ENCODE results near the gene NCR3LG1. TPM values are rescaled to one million over a fixed set of nuclear protein-coding genes. Genes with fewer than 3 reads are reported as not detected.

The NCR3LG1 gene
- 4.8 to 5.6 TPM (median 4.9 TPM) in 3 replicates for total RNA-seq

GRCh38 chr11:17351510-17352176 lies at the start of gene NCR3LG1:
NCR3LG1 (plus strand) TSS chr11:17351800; CDS start chr11:17351970, 170 bp downstream.
- H3K27me3 Mint-ChIP-seq (ENCODE audit: low read depth) = peaks cover 39% of the 10 kb centered on the region
- peak within 1 kb of the TSS; percentile 75 for H3K4me3 Mint-ChIP-seq
- peaks cover 2% of the 10 kb centered on the region for H3K36me3 Mint-ChIP-seq
- H3K27ac Mint-ChIP-seq = peak within 1 kb of the TSS; percentile 36
- DNase-seq (ENCODE audit: low spot score in 2 of 2, unreplicated experiment in 2 of 2) = peak; percentile 19 to 55
- H3K9me3 Mint-ChIP-seq = no peaks in the 10 kb centered on the region
- no peak for TF ChIP-seq CTCF (IDR thresholded peaks at IDR 0.05; ENCODE audit: unreplicated experiment)
- H3K4me1 Mint-ChIP-seq = peaks cover 23% of the 10 kb centered on the region

- Mint-ChIP-seq H3K27ac (no peak overlapping the region), H3K4me1 (no peaks in the 10 kb centered on the region), H3K36me3 (peaks cover 17% of the 10 kb centered on the region), H3K9me3 (no peaks in the 10 kb centered on the region), H3K4me3 (no peak overlapping the region), H3K27me3 (ENCODE audit: low read depth) (no peaks in the 10 kb centered on the region)
- DNase-seq (ENCODE audit: low spot score in 2 of 2, unreplicated experiment in 2 of 2) = no peak
- no peak for TF ChIP-seq CTCF (IDR thresholded peaks at IDR 0.05; ENCODE audit: unreplicated experiment)
Observed at GRCh38 chr11:17313349-17314231, 38.0 kb upstream of the NCR3LG1 start.

GRCh38 chr11:17314232-17314547 lies 37.4 kb upstream of the NCR3LG1 start:
- Mint-ChIP-seq H3K9me3 (no peaks in the 10 kb centered on the region), H3K4me3 (no peak overlapping the region), H3K36me3 (peaks cover 17% of the 10 kb centered on the region), H3K27me3 (ENCODE audit: low read depth) (no peaks in the 10 kb centered on the region), H3K4me1 (no peaks in the 10 kb centered on the region), H3K27ac (no peak overlapping the region)
- TF ChIP-seq CTCF (IDR thresholded peaks at IDR 0.05; ENCODE audit: unreplicated experiment) = no peak
- no peak for DNase-seq (ENCODE audit: low spot score in 2 of 2, unreplicated experiment in 2 of 2)

GRCh38 chr11:17314904-17315426 lies 36.6 kb upstream of the NCR3LG1 start:
- Mint-ChIP-seq H3K4me3 (no peak overlapping the region), H3K27me3 (ENCODE audit: low read depth) (no peaks in the 10 kb centered on the region), H3K9me3 (peaks cover 3% of the 10 kb centered on the region), H3K4me1 (no peaks in the 10 kb centered on the region), H3K27ac (no peak overlapping the region), H3K36me3 (peaks cover 15% of the 10 kb centered on the region)
- TF ChIP-seq CTCF (IDR thresholded peaks at IDR 0.05; ENCODE audit: unreplicated experiment) = no peak
- no peak for DNase-seq (ENCODE audit: low spot score in 2 of 2, unreplicated experiment in 2 of 2)

GRCh38 chr11:17328871-17329494 lies 22.6 kb upstream of the NCR3LG1 start:
- Mint-ChIP-seq H3K4me3 (no peak overlapping the region), H3K4me1 (no peaks in the 10 kb centered on the region), H3K9me3 (peaks cover 11% of the 10 kb centered on the region), H3K27ac (no peak overlapping the region), H3K27me3 (ENCODE audit: low read depth) (no peaks in the 10 kb centered on the region), H3K36me3 (peaks cover 21% of the 10 kb centered on the region)
- no peak for TF ChIP-seq CTCF (IDR thresholded peaks at IDR 0.05; ENCODE audit: unreplicated experiment)
- DNase-seq (ENCODE audit: low spot score in 2 of 2, unreplicated experiment in 2 of 2) = no peak

All from mesothelial cell of epicardium (in vitro differentiated cells).